ENCODE measurements around the gene FLCN. TPM values are rescaled to one million over a fixed set of nuclear protein-coding genes. Genes with fewer than 3 reads are reported as not detected.

FLCN gene
- total and polyA plus RNA-seq, 2 experiments from 2014 or later: 12.1 to 36.6 TPM

DNA sequence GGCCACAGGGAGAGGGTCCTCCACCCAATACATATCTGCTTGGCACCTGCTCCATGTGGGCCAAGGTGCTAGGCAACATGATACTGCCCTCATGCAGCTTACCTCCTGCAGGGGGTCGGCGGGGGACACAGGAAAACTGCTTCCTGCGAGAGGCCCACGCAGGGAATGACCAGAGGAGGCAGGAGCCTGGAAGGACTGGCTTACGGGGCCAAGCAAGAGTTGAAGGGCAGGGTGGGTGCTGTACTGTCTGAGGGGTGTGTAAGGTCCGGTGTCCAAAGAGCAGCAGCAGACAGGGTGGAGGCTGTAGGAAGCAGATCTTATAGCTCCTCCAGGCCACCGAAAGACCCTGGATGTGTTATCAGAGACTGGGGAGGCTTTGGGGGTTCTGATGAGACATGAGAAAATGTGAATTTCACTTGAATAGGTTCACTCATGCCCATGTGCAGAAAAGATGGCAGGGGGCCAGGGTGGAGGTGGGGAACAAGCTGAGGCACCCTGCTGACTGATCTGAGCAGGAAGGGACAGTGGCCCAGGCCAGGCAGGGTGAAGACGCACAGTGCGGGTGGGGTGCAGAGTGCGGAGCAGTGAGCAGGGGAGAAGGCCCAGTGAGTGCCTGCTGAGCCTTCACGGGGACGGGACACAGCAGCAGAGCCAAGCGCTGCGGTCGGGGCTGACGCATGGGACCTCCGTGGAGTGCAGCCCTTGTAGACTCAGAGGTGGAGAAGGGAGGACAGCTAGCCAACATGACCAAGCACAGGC is 8.3 kb downstream of the FLCN start:
- no peak overlapping the region for H3K4me3 Mint-ChIP-seq
- H3K36me3 Mint-ChIP-seq (ENCODE audit: low read depth): peaks cover 71% of the 10 kb centered on the region
- H2AFZ ChIP-seq: no peak overlapping the region
- H3K79me2 ChIP-seq (replicated peaks; ENCODE audit: insufficient read depth): peaks cover 12% of the 10 kb centered on the region
- no peak overlapping the region for H3K4me3 ChIP-seq
- DNase-seq (ENCODE audit: low spot score) (no peak), ATAC-seq (no peak)
- H3K9me2 ChIP-seq (ENCODE audit: insufficient read depth): no peaks in the 10 kb centered on the region
- H3K4me2 ChIP-seq: no peak overlapping the region
- H3F3A ChIP-seq (replicated peaks; ENCODE audit: low read depth): no peaks in the 10 kb centered on the region
- peaks cover 25% of the 10 kb centered on the region for H3K36me3 ChIP-seq (ENCODE audit: insufficient read depth)
- no peak overlapping the region for H3K27ac Mint-ChIP-seq
- H3K27me3 ChIP-seq (ENCODE audit: insufficient read depth): no peaks in the 10 kb centered on the region
- H3K4me1 ChIP-seq (ENCODE audit: insufficient read depth): no peaks in the 10 kb centered on the region
- no peaks in the 10 kb centered on the region for H3K9me3 Mint-ChIP-seq
- peaks cover 4% of the 10 kb centered on the region; the same call in 1 of the 2 replicates for H4K20me1 ChIP-seq (replicated peaks; ENCODE audit: insufficient read depth)
- TF ChIP-seq POLR2AphosphoS5 (IDR thresholded peaks at IDR 0.05; ENCODE audit: low read depth): no peak
- TF ChIP-seq, protein P1, sequence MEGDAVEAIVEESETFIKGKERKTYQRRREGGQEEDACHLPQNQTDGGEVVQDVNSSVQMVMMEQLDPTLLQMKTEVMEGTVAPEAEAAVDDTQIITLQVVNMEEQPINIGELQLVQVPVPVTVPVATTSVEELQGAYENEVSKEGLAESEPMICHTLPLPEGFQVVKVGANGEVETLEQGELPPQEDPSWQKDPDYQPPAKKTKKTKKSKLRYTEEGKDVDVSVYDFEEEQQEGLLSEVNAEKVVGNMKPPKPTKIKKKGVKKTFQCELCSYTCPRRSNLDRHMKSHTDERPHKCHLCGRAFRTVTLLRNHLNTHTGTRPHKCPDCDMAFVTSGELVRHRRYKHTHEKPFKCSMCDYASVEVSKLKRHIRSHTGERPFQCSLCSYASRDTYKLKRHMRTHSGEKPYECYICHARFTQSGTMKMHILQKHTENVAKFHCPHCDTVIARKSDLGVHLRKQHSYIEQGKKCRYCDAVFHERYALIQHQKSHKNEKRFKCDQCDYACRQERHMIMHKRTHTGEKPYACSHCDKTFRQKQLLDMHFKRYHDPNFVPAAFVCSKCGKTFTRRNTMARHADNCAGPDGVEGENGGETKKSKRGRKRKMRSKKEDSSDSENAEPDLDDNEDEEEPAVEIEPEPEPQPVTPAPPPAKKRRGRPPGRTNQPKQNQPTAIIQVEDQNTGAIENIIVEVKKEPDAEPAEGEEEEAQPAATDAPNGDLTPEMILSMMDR (conservative IDR thresholded peaks at IDR 0.05; ENCODE audit: low read depth in 2 of 2): no peak
- TF ChIP-seq CREB1 (CRISPR knock-in tag; IDR thresholded peaks at IDR 0.05; ENCODE audit: low read depth): no peak
- TF ChIP-seq REST (IDR thresholded peaks at IDR 0.05; ENCODE audit: unreplicated experiment): no peak
- TF ChIP-seq ZNF114 (CRISPR knock-in tag; IDR thresholded peaks at IDR 0.05): no peak
- TF ChIP-seq ZNF331 (CRISPR knock-in tag; IDR thresholded peaks at IDR 0.05; ENCODE audit: low read depth): no peak
- TF ChIP-seq, protein P2, sequence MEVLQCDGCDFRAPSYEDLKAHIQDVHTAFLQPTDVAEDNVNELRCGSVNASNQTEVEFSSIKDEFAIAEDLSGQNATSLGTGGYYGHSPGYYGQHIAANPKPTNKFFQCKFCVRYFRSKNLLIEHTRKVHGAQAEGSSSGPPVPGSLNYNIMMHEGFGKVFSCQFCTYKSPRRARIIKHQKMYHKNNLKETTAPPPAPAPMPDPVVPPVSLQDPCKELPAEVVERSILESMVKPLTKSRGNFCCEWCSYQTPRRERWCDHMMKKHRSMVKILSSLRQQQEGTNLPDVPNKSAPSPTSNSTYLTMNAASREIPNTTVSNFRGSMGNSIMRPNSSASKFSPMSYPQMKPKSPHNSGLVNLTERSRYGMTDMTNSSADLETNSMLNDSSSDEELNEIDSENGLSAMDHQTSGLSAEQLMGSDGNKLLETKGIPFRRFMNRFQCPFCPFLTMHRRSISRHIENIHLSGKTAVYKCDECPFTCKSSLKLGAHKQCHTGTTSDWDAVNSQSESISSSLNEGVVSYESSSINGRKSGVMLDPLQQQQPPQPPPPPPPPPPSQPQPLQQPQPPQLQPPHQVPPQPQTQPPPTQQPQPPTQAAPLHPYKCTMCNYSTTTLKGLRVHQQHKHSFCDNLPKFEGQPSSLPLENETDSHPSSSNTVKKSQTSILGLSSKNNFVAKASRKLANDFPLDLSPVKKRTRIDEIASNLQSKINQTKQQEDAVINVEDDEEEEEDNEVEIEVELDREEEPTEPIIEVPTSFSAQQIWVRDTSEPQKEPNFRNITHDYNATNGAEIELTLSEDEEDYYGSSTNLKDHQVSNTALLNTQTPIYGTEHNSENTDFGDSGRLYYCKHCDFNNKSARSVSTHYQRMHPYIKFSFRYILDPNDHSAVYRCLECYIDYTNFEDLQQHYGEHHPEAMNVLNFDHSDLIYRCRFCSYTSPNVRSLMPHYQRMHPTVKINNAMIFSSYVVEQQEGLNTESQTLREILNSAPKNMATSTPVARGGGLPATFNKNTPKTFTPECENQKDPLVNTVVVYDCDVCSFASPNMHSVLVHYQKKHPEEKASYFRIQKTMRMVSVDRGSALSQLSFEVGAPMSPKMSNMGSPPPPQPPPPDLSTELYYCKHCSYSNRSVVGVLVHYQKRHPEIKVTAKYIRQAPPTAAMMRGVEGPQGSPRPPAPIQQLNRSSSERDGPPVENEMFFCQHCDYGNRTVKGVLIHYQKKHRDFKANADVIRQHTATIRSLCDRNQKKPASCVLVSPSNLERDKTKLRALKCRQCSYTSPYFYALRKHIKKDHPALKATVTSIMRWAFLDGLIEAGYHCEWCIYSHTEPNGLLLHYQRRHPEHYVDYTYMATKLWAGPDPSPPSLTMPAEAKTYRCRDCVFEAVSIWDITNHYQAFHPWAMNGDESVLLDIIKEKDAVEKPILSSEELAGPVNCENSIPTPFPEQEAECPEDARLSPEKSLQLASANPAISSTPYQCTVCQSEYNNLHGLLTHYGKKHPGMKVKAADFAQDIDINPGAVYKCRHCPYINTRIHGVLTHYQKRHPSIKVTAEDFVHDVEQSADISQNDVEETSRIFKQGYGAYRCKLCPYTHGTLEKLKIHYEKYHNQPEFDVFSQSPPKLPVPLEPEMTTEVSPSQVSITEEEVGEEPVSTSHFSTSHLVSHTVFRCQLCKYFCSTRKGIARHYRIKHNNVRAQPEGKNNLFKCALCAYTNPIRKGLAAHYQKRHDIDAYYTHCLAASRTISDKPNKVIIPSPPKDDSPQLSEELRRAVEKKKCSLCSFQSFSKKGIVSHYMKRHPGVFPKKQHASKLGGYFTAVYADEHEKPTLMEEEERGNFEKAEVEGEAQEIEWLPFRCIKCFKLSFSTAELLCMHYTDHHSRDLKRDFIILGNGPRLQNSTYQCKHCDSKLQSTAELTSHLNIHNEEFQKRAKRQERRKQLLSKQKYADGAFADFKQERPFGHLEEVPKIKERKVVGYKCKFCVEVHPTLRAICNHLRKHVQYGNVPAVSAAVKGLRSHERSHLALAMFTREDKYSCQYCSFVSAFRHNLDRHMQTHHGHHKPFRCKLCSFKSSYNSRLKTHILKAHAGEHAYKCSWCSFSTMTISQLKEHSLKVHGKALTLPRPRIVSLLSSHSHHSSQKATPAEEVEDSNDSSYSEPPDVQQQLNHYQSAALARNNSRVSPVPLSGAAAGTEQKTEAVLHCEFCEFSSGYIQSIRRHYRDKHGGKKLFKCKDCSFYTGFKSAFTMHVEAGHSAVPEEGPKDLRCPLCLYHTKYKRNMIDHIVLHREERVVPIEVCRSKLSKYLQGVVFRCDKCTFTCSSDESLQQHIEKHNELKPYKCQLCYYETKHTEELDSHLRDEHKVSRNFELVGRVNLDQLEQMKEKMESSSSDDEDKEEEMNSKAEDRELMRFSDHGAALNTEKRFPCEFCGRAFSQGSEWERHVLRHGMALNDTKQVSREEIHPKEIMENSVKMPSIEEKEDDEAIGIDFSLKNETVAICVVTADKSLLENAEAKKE (CRISPR knock-in tag; IDR thresholded peaks at IDR 0.05): no peak
- TF ChIP-seq NANOG (IDR thresholded peaks at IDR 0.05; ENCODE audit: borderline replicate concordance): no peak
- no peak for TF ChIP-seq STAT1 (IDR thresholded peaks at IDR 0.05; ENCODE audit: unreplicated experiment)
- TF ChIP-seq EZH2phosphoT487 (IDR thresholded peaks at IDR 0.05; ENCODE audit: unreplicated experiment): no peak
- TF ChIP-seq EZH2 (IDR thresholded peaks at IDR 0.05; ENCODE audit: low read depth, unreplicated experiment): no peak
- TF ChIP-seq ETS1 (IDR thresholded peaks at IDR 0.05): no peak
- TF ChIP-seq JUNB (IDR thresholded peaks at IDR 0.05; ENCODE audit: unreplicated experiment): no peak
- no peaks in the 10 kb centered on the region for H3K4me1 Mint-ChIP-seq
- peaks cover 12% of the 10 kb centered on the region for H3K27me3 Mint-ChIP-seq (ENCODE audit: insufficient read depth, low read depth, poor library complexity)
- no peak overlapping the region for H3K27ac ChIP-seq (ENCODE audit: low read depth)

Data from GM23338 (cell line).